ENCODE results near the gene INHBA. TPM values are rescaled to one million over a fixed set of nuclear protein-coding genes. Genes with fewer than 3 reads are reported as not detected.

INHBA gene
- polyA plus RNA-seq, 1 donor from 2014 or later = 0.19 TPM

DNA sequence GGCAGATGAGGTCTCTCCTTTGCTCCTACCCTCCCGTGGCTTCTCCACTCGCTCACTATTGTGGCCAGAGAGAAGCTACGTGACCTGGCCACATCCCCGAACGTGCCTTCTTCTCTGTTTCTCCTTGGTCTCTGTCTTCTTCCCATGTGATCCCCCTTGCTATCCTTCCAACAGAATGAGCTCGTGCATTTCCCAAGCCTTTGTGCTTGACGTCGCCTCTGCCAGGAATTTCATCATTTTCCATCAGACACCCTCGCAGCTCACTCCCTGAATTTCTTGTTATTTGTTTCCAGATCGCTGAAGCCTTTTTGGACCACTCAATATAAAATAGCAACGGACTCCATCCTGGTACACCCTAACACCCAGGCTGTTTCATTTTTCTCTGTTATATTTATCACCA lies 13.8 kb upstream of the INHBA start:
- H3K36me3 ChIP-seq (ENCODE audit: insufficient read depth, low read length) = no peaks in the 10 kb centered on the region
- no peaks in the 10 kb centered on the region for H4K20me1 ChIP-seq (ENCODE audit: insufficient read depth)
- H3K27me3 ChIP-seq (ENCODE audit: insufficient read depth, low read depth, low read length) = no peaks in the 10 kb centered on the region
- no peak for TF ChIP-seq EP300 (conservative IDR thresholded peaks at IDR 0.05; ENCODE audit: poor library complexity, severe bottlenecking)
- no peak for TF ChIP-seq MXI1 (conservative IDR thresholded peaks at IDR 0.05; ENCODE audit: poor library complexity, severe bottlenecking)
- no peak for TF ChIP-seq POLR2AphosphoS5 (IDR thresholded peaks at IDR 0.05)
- TF ChIP-seq TAF1 (IDR thresholded peaks at IDR 0.05; ENCODE audit: low read depth) = no peak
- TF ChIP-seq EZH2 (IDR thresholded peaks at IDR 0.05; ENCODE audit: borderline replicate concordance, insufficient read depth, low read length, poor library complexity, severe bottlenecking) = no peak
- TF ChIP-seq RAD21 (conservative IDR thresholded peaks at IDR 0.05) = no peak
- TF ChIP-seq SMC3 (conservative IDR thresholded peaks at IDR 0.05; ENCODE audit: poor library complexity) = no peak
- TF ChIP-seq, protein P1, sequence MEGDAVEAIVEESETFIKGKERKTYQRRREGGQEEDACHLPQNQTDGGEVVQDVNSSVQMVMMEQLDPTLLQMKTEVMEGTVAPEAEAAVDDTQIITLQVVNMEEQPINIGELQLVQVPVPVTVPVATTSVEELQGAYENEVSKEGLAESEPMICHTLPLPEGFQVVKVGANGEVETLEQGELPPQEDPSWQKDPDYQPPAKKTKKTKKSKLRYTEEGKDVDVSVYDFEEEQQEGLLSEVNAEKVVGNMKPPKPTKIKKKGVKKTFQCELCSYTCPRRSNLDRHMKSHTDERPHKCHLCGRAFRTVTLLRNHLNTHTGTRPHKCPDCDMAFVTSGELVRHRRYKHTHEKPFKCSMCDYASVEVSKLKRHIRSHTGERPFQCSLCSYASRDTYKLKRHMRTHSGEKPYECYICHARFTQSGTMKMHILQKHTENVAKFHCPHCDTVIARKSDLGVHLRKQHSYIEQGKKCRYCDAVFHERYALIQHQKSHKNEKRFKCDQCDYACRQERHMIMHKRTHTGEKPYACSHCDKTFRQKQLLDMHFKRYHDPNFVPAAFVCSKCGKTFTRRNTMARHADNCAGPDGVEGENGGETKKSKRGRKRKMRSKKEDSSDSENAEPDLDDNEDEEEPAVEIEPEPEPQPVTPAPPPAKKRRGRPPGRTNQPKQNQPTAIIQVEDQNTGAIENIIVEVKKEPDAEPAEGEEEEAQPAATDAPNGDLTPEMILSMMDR (IDR thresholded peaks at IDR 0.05; ENCODE audit: poor library complexity, severe bottlenecking) = no peak
- TF ChIP-seq, protein P2, sequence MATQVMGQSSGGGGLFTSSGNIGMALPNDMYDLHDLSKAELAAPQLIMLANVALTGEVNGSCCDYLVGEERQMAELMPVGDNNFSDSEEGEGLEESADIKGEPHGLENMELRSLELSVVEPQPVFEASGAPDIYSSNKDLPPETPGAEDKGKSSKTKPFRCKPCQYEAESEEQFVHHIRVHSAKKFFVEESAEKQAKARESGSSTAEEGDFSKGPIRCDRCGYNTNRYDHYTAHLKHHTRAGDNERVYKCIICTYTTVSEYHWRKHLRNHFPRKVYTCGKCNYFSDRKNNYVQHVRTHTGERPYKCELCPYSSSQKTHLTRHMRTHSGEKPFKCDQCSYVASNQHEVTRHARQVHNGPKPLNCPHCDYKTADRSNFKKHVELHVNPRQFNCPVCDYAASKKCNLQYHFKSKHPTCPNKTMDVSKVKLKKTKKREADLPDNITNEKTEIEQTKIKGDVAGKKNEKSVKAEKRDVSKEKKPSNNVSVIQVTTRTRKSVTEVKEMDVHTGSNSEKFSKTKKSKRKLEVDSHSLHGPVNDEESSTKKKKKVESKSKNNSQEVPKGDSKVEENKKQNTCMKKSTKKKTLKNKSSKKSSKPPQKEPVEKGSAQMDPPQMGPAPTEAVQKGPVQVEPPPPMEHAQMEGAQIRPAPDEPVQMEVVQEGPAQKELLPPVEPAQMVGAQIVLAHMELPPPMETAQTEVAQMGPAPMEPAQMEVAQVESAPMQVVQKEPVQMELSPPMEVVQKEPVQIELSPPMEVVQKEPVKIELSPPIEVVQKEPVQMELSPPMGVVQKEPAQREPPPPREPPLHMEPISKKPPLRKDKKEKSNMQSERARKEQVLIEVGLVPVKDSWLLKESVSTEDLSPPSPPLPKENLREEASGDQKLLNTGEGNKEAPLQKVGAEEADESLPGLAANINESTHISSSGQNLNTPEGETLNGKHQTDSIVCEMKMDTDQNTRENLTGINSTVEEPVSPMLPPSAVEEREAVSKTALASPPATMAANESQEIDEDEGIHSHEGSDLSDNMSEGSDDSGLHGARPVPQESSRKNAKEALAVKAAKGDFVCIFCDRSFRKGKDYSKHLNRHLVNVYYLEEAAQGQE (IDR thresholded peaks at IDR 0.05; ENCODE audit: borderline replicate concordance) = no peak
- no peaks in the 10 kb centered on the region for H3K79me2 ChIP-seq (replicated peaks; ENCODE audit: insufficient read depth, low read length)
- H3K4me2 ChIP-seq (ENCODE audit: low read length) = no peak overlapping the region
- H3K27ac ChIP-seq (ENCODE audit: low read length) = no peak overlapping the region
- no peak overlapping the region for H2AFZ ChIP-seq (ENCODE audit: low read depth, low read length)
- H3K4me3 ChIP-seq (ENCODE audit: low read length) = no peak overlapping the region
- H3K9me2 ChIP-seq (ENCODE audit: insufficient read depth, low read length) = no peaks in the 10 kb centered on the region
- H3K9ac ChIP-seq (ENCODE audit: low read length) = no peak overlapping the region
- no peaks in the 10 kb centered on the region for H3F3A ChIP-seq (ENCODE audit: insufficient read depth, low read length, poor library complexity, severe bottlenecking)
- no peaks in the 10 kb centered on the region for H3K9me3 ChIP-seq (ENCODE audit: low read length)

DNA sequence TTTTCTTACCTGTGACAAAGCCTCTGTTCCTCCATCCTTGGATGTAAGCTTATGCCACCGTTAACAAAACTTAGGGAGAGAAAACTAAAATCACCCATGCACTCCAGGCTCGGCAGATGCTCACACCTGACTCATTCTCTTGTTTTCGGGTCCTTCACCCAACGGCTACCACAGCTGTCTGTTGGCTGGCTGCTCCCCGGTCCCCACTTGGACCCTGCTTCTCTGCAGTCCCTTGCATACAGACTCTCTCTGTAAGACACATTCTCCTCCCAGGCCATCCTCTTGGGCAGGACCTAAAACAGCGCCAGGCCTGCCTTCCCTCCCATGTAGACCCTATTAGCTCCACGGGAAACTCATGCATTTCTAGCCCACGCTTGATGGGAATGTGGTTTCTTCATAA lies 12.1 kb upstream of the INHBA start:
- no peaks in the 10 kb centered on the region for H3F3A ChIP-seq (ENCODE audit: insufficient read depth, low read length, poor library complexity, severe bottlenecking)
- no peak for TF ChIP-seq EP300 (conservative IDR thresholded peaks at IDR 0.05; ENCODE audit: poor library complexity, severe bottlenecking)
- no peak for TF ChIP-seq EZH2 (IDR thresholded peaks at IDR 0.05; ENCODE audit: borderline replicate concordance, insufficient read depth, low read length, poor library complexity, severe bottlenecking)
- TF ChIP-seq, protein P2 (IDR thresholded peaks at IDR 0.05; ENCODE audit: borderline replicate concordance) = no peak
- H3K9me2 ChIP-seq (ENCODE audit: insufficient read depth, low read length) = no peaks in the 10 kb centered on the region
- no peaks in the 10 kb centered on the region for H4K20me1 ChIP-seq (ENCODE audit: insufficient read depth)
- no peak overlapping the region for H3K4me3 ChIP-seq (ENCODE audit: low read length)
- no peaks in the 10 kb centered on the region for H3K36me3 ChIP-seq (ENCODE audit: insufficient read depth, low read length)
- no peaks in the 10 kb centered on the region for H3K9me3 ChIP-seq (ENCODE audit: low read length)
- H3K27ac ChIP-seq (ENCODE audit: low read length) = no peak overlapping the region
- H2AFZ ChIP-seq (ENCODE audit: low read depth, low read length) = no peak overlapping the region
- no peaks in the 10 kb centered on the region for H3K79me2 ChIP-seq (replicated peaks; ENCODE audit: insufficient read depth, low read length)
- no peak overlapping the region for H3K4me2 ChIP-seq (ENCODE audit: low read length)
- no peak overlapping the region for H3K9ac ChIP-seq (ENCODE audit: low read length)
- H3K27me3 ChIP-seq (ENCODE audit: insufficient read depth, low read depth, low read length) = no peaks in the 10 kb centered on the region

Measured in neural cell (in vitro differentiated cells).